ENCODE results near the gene EIF3J. TPM values are rescaled to one million over a fixed set of nuclear protein-coding genes. Genes with fewer than 3 reads are reported as not detected.

EIF3J gene, protein sequence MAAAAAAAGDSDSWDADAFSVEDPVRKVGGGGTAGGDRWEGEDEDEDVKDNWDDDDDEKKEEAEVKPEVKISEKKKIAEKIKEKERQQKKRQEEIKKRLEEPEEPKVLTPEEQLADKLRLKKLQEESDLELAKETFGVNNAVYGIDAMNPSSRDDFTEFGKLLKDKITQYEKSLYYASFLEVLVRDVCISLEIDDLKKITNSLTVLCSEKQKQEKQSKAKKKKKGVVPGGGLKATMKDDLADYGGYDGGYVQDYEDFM
- total RNA-seq = 55.4 and 58.8 TPM in 2 replicates

DNA sequence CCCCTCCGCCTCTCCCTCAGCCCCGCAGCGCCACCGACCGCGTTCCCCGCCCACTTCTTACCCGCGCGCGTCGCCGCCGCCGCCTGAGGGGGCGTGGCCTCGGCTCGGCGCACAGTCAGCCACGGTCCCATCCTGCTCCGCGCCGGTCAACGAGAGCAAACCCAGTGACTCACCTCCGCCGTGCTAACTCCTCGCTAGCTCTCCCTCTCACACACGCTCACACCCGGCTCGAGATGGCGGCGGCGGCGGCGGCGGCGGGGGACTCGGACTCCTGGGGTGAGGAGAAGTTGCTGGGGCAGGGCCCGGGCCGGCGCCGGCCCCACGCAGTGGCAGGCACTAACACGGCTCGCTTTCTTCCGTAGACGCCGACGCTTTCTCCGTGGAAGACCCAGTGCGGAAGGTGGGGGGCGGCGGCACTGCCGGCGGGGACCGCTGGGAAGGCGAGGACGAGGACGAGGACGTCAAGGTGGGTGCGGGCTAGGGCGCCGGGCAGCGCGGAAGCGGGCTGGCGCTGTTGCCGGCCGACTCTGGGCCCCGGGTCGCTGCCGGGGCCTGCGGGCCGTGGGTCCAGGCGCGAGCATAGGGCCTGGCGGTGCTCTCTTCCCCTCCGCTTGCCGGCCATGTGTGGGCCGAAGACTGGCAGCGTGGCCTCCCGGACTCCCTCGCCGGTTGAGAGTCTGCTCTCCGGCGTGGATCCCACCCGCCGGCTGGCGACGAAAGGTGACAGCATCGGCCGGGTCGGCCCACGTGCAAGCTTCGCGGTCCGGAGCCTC, at the start of gene EIF3J:
Gene EIF3J, plus strand, starts transcription at position 186 of the 773 bp plus-strand sequence. Its CDS starts 48 bp downstream, at position 234.

Other genes with a start within 250 kb of the EIF3J start
- 45.5 and 67.8 TPM in 2 replicates for gene GOLM2, start 248.4 kb upstream of the EIF3J start, total RNA-seq
- gene CTDSPL2, start 109.5 kb upstream of the EIF3J start, total RNA-seq = 50.1 and 63.9 TPM in 2 replicates
- gene SPG11, start 126.5 kb downstream of the EIF3J start, total RNA-seq = 86.3 and 94.7 TPM in 2 replicates
- 0.24 and 0.85 TPM in 2 replicates for gene PATL2, start 174.2 kb downstream of the EIF3J start, total RNA-seq
- 1,508 and 1,525 TPM in 2 replicates for gene B2M, start 174.4 kb downstream of the EIF3J start, total RNA-seq
- gene TRIM69, start 199.4 kb downstream of the EIF3J start, total RNA-seq = 7.0 and 8.9 TPM in 2 replicates

Data from tracheal epithelial cell (primary cell).